Measurements from ENCODE around the gene NDUFB5. TPM values are rescaled to one million over a fixed set of nuclear protein-coding genes. Genes with fewer than 3 reads are reported as not detected.

NDUFB5 gene
- total RNA-seq, result 105 TPM

GRCh38 chr3:179604321-179605078 lies at the start of gene NDUFB5, which contains the start of gene MRPL47:
Gene NDUFB5 (plus strand): TSS chr3:179604794. CDS start chr3:179604816, 22 bp downstream.
Gene MRPL47 (minus strand): TSS chr3:179604638. CDS start chr3:179604624, 14 bp downstream.

GRCh38 chr3:179562591-179563270 lies 41.9 kb upstream of the NDUFB5 start, which contains the start of gene ACTL6A:
Gene ACTL6A (plus strand): TSS chr3:179562926. CDS start chr3:179563093, 167 bp downstream.

DNA sequence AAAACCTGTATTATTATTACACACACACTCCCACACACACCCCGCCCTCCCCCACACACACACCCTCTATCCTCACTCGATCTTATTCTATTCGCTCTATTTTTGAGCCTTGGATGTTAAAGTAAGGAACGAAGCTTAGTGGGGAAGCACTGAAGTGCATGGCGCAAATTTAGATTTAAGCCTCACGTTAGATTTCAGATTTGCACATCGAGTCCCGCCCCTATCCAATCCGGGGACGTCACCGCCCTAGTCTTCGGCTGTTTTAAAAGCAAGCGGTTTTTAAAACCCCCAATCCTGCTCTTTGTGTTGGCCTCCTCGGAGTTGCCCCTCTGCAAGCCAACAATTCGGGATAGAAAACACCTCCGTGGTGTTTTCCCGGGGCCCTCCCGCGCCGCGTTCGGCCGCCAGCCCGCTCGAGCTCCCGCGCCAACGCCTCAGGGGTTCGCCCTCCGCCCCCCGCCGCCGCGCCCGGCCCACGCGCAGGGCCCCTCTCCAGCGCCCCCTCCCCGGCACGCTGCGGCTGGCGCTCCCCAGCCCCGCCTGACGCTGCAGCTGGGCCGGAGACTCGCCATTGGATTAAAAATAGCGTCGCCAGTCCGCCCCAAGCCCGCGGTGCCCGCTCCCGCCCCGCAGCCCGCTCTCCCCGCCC lies 48.0 kb downstream of the NDUFB5 start, which contains the start of gene USP13:
USP13 (plus strand) TSS at position 594 of the 649 bp plus-strand sequence. CDS start 186 bp downstream, outside the sequence.

Small RNA genes within 50 kb of the gene (small RNA-seq; reads per million reads assigned to genes)
- gene AC090425.1 (ENCODE audit: low replicate concordance) (not detected), gene RF01210 (ENCODE audit: low replicate concordance) (not detected)

Other genes with a start within 250 kb of the NDUFB5 start
- 37.4 TPM for gene GNB4, start 153.3 kb upstream of the NDUFB5 start, total RNA-seq
- 45.4 TPM for gene ACTL6A, start 41.9 kb upstream of the NDUFB5 start, total RNA-seq
- 24.6 TPM for gene MRPL47, start 156 bp upstream of the NDUFB5 start, total RNA-seq
- 19.8 TPM for gene USP13, start 48.2 kb downstream of the NDUFB5 start, total RNA-seq